ENCODE data around the gene B3GAT3. TPM values are rescaled to one million over a fixed set of nuclear protein-coding genes. Genes with fewer than 3 reads are reported as not detected.

Gene B3GAT3
- total and polyA plus RNA-seq, 10 of the 15 experiments (the other 5 are each of a cell fraction or from before 2014, with no cell fraction given), result 0.31 to 52.7 (median 29.8) TPM

DNA sequence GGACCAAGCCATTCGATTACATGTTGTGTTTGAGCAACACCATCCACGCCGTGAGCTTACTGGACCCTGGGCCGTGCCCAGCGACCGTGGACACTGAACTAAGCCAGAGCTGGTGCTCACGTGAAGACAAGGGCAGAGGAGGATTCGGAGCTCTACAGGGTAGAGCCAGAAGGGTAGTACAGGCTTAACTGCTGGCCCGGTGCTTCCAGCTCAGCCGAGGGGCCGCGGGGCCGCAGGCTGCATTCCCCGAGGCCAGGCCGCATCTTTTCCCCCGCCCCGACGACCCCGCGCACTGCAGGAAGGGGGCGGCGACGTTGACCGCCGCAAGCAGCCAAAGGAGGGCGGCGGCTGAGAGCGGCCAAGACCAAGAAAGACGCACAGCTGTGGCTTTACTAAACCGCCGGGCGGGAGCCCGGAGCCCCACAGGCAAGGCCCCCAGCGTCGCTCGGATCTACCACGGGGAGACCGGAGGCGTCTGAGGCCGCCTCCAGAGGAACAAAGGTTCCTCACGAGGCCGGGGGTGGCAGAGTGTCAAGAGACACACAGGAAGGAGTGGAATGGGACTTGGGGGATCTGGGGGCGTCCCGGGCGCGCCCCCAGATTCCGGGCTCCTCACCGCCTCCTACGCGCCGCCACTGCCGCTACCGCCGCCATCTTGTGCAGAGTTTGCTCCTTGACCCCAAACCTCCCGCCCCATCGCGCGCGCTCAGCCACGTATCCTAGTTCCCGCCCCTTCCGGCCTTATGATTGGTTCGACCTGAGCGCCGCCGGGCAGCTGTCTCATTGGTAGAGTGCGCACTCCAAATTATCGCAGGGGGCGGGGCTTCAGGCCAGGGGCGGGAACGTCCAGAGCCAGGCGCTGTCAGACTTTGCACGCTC lies 24.4 kb upstream of the B3GAT3 start, which contains the start of gene GANAB (continued):
- TF ChIP-seq, protein P1, sequence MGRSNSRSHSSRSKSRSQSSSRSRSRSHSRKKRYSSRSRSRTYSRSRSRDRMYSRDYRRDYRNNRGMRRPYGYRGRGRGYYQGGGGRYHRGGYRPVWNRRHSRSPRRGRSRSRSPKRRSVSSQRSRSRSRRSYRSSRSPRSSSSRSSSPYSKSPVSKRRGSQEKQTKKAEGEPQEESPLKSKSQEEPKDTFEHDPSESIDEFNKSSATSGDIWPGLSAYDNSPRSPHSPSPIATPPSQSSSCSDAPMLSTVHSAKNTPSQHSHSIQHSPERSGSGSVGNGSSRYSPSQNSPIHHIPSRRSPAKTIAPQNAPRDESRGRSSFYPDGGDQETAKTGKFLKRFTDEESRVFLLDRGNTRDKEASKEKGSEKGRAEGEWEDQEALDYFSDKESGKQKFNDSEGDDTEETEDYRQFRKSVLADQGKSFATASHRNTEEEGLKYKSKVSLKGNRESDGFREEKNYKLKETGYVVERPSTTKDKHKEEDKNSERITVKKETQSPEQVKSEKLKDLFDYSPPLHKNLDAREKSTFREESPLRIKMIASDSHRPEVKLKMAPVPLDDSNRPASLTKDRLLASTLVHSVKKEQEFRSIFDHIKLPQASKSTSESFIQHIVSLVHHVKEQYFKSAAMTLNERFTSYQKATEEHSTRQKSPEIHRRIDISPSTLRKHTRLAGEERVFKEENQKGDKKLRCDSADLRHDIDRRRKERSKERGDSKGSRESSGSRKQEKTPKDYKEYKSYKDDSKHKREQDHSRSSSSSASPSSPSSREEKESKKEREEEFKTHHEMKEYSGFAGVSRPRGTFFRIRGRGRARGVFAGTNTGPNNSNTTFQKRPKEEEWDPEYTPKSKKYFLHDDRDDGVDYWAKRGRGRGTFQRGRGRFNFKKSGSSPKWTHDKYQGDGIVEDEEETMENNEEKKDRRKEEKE (IDR thresholded peaks at IDR 0.05), result no peak
- TF ChIP-seq SUZ12 (IDR thresholded peaks at IDR 0.05; ENCODE audit: unreplicated experiment) (no peak), CHD2 (IDR thresholded peaks at IDR 0.05; ENCODE audit: borderline replicate concordance, low read depth, low read length) (peak; percentile 85), ZNF274 (IDR thresholded peaks at IDR 0.05; ENCODE audit: insufficient read depth, insufficient read length) (no peak), CTCF (IDR thresholded peaks at IDR 0.05 in 2 of 3, conservative IDR thresholded peaks at IDR 0.05 in 1 of 3; ENCODE audit: control insufficient read depth in 2 of 3, extremely low read depth in 1 of 3, insufficient read depth in 1 of 3, low read depth in 3 of 3, low read length in 3 of 3) (no peak), ZBTB40 (IDR thresholded peaks at IDR 0.05; ENCODE audit: borderline replicate concordance) (peak; percentile 68; the same call in 1 of the 2 replicates), REST (IDR thresholded peaks at IDR 0.05; ENCODE audit: low read depth, low read length) (no peak), CBX3 (IDR thresholded peaks at IDR 0.05; ENCODE audit: borderline replicate concordance, low read depth) (no peak), NFYB (IDR thresholded peaks at IDR 0.05; ENCODE audit: insufficient read depth, low read depth, low read length) (peak; percentile 85), JUND (IDR thresholded peaks at IDR 0.05; ENCODE audit: low read depth, low read length) (no peak), WRNIP1 (IDR thresholded peaks at IDR 0.05; ENCODE audit: borderline replicate concordance, low read depth, low read length) (no peak)
- TF ChIP-seq, protein P2, sequence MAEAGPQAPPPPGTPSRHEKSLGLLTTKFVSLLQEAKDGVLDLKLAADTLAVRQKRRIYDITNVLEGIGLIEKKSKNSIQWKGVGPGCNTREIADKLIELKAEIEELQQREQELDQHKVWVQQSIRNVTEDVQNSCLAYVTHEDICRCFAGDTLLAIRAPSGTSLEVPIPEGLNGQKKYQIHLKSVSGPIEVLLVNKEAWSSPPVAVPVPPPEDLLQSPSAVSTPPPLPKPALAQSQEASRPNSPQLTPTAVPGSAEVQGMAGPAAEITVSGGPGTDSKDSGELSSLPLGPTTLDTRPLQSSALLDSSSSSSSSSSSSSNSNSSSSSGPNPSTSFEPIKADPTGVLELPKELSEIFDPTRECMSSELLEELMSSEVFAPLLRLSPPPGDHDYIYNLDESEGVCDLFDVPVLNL (IDR thresholded peaks at IDR 0.05; ENCODE audit: low read depth, low read length), result peak; percentile 72
